Measurements from ENCODE around the gene PEF1.

The PEF1 gene

GRCh38 chr1:31681415-31681814 lies 36.7 kb upstream of the PEF1 start:
- H3K4me3 ChIP-seq (ENCODE audit: extremely low read depth, insufficient read depth, low read length, poor library complexity, severe bottlenecking) = no peak overlapping the region
- H3K4me1 ChIP-seq (ENCODE audit: control insufficient read depth, insufficient read depth, low read length, poor library complexity, severe bottlenecking) = peaks cover 38% of the 10 kb centered on the region
- 81% methylated on average over 8 of the region's 9 CpGs for WGBS, 2 experiments (ENCODE audit: insufficient coverage in 2 of 2)
- H3K36me3 ChIP-seq (ENCODE audit: control insufficient read depth, insufficient read depth, low read length) = no peaks in the 10 kb centered on the region
- no peak overlapping the region for H3K27ac ChIP-seq (ENCODE audit: low read depth, low read length, severe bottlenecking)
- H3K9me3 ChIP-seq (ENCODE audit: control insufficient read depth, low read length) = no peaks in the 10 kb centered on the region

DNA sequence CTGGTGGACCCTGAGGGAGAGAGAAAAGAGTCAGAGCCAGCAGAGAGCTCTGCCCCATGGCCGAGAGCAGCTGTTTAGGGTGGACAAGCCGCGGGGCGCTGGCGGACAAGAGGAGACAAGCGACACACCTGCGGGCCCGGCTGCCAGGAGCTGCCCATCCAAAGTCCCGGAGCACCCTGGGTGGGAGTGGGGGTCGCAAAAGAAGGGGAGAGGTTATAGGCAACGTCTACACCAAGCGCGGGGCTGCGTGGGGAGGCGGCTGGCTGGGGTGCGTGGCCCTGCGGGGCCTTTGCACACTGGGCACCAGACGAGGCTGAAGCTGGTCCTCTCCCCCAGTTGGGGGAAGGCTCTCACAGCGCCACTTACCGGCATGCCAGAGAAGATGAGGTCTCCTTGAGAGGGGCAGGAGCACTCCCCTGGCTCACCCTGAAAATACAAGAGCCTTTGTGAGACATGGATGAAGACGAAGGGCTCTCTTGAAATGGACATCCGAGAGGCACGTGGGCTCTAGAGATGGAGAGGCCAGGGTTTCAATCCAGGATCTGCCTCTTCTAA lies 35.1 kb upstream of the PEF1 start:
- Histone ChIP-seq H3K36me3 (ENCODE audit: control insufficient read depth, insufficient read depth, low read length) (no peaks in the 10 kb centered on the region), H3K27ac (ENCODE audit: low read depth, low read length, severe bottlenecking) (no peak overlapping the region), H3K4me3 (ENCODE audit: extremely low read depth, insufficient read depth, low read length, poor library complexity, severe bottlenecking) (no peak overlapping the region), H3K9me3 (ENCODE audit: control insufficient read depth, low read length) (no peaks in the 10 kb centered on the region), H3K4me1 (ENCODE audit: control insufficient read depth, insufficient read depth, low read length, poor library complexity, severe bottlenecking) (peaks cover 35% of the 10 kb centered on the region)
- WGBS, 2 experiments (ENCODE audit: insufficient coverage in 2 of 2) = 93 to 95% methylated on average over 20 to 23 of the region's 23 CpGs

GRCh38 chr1:31679091-31679490 lies 34.4 kb upstream of the PEF1 start:
- Histone ChIP-seq H3K9me3 (ENCODE audit: control insufficient read depth, low read length) (no peaks in the 10 kb centered on the region), H3K4me3 (ENCODE audit: extremely low read depth, insufficient read depth, low read length, poor library complexity, severe bottlenecking) (no peak overlapping the region), H3K27ac (ENCODE audit: low read depth, low read length, severe bottlenecking) (no peak overlapping the region), H3K36me3 (ENCODE audit: control insufficient read depth, insufficient read depth, low read length) (no peaks in the 10 kb centered on the region), H3K4me1 (ENCODE audit: control insufficient read depth, insufficient read depth, low read length, poor library complexity, severe bottlenecking) (peaks cover 38% of the 10 kb centered on the region)
- WGBS, 2 experiments (ENCODE audit: insufficient coverage in 2 of 2) = 44 to 54% methylated on average over 2 of the region's 2 CpGs

DNA sequence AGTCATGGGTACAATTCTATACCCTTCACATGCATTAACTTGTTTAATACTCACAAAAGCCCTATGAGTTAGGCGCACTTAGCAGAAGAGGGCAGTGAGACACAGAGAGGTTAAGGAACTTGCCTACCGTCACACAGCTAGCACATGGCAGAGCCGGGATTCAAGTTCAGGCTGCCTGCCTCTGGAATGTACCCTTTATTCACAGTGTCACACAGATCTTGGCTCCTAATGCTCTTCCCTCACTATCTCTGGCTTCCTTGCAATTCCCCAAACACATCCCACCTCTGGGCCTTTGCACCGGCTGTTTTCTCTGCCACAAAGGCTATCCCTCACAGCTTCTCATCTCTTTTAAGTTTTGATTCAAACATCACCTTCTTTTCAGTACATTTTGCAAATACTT lies 34.0 kb upstream of the PEF1 start:
- Histone ChIP-seq H3K36me3 (ENCODE audit: control insufficient read depth, insufficient read depth, low read length) (no peaks in the 10 kb centered on the region), H3K4me3 (ENCODE audit: extremely low read depth, insufficient read depth, low read length, poor library complexity, severe bottlenecking) (no peak overlapping the region), H3K4me1 (ENCODE audit: control insufficient read depth, insufficient read depth, low read length, poor library complexity, severe bottlenecking) (peaks cover 38% of the 10 kb centered on the region), H3K27ac (ENCODE audit: low read depth, low read length, severe bottlenecking) (no peak overlapping the region), H3K9me3 (ENCODE audit: control insufficient read depth, low read length) (no peaks in the 10 kb centered on the region)
- 97 to 100% methylated on average over 4 of the region's 4 CpGs for WGBS, 2 experiments (ENCODE audit: insufficient coverage in 2 of 2)

DNA sequence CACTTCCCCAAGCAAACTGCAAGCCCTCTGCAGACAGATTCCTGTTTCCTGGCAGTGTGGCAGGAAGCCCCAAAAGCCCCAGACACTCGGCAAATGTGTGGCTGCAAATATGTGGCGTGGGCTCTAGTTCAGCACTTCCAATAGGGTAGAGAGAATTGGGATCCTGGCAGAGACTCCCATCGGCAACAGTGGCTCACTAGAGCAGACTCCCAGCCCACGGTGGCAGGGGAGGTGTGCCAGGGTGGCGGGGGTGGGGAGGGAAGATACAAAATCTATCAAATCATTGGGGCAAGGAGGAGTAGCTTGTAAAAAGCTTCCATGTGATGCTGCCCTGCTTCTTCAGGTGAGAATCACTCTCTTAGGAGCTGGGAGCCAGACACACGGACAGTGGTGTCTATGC lies 33.3 kb upstream of the PEF1 start:
- H3K27ac ChIP-seq (ENCODE audit: low read depth, low read length, severe bottlenecking) = no peak overlapping the region
- no peak overlapping the region for H3K4me3 ChIP-seq (ENCODE audit: extremely low read depth, insufficient read depth, low read length, poor library complexity, severe bottlenecking)
- WGBS, 2 experiments (ENCODE audit: insufficient coverage in 2 of 2) = 83 to 87% methylated on average over 6 of the region's 6 CpGs
- no peaks in the 10 kb centered on the region for H3K9me3 ChIP-seq (ENCODE audit: control insufficient read depth, low read length)
- peaks cover 38% of the 10 kb centered on the region for H3K4me1 ChIP-seq (ENCODE audit: control insufficient read depth, insufficient read depth, low read length, poor library complexity, severe bottlenecking)
- H3K36me3 ChIP-seq (ENCODE audit: control insufficient read depth, insufficient read depth, low read length) = no peaks in the 10 kb centered on the region

- Histone ChIP-seq H3K4me3 (ENCODE audit: extremely low read depth, insufficient read depth, low read length, poor library complexity, severe bottlenecking) (no peak overlapping the region), H3K27ac (ENCODE audit: low read depth, low read length, severe bottlenecking) (no peak overlapping the region), H3K9me3 (ENCODE audit: control insufficient read depth, low read length) (no peaks in the 10 kb centered on the region), H3K4me1 (ENCODE audit: control insufficient read depth, insufficient read depth, low read length, poor library complexity, severe bottlenecking) (peaks cover 38% of the 10 kb centered on the region), H3K36me3 (ENCODE audit: control insufficient read depth, insufficient read depth, low read length) (no peaks in the 10 kb centered on the region)
- WGBS, 2 experiments (ENCODE audit: insufficient coverage in 2 of 2) = 60 to 100% methylated on average over 1 to 3 of the region's 3 CpGs
Measured at GRCh38 chr1:31677401-31677800, 32.7 kb upstream of the PEF1 start.

DNA sequence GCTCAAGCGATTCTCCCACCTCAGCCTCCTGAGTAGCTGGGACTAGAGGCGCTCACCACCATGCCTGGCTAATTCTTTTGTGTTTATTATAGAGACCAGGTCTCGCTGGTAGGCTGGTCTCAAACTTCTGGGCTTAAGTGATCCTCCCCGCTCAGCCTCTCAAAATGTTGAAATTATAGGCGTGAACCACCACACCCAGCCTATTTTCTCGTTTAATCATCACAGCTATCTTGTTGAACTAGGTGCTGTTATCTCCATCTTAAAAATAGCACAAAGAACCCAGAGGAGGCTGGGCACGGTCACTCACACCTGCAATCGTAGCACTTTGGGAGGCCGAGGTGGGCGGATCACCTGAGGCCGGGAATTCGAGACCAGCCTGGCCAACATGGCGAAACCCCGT lies 31.1 kb upstream of the PEF1 start:
- H3K36me3 ChIP-seq (ENCODE audit: control insufficient read depth, insufficient read depth, low read length) = no peaks in the 10 kb centered on the region
- H3K9me3 ChIP-seq (ENCODE audit: control insufficient read depth, low read length) = no peaks in the 10 kb centered on the region
- no peak overlapping the region for H3K4me3 ChIP-seq (ENCODE audit: extremely low read depth, insufficient read depth, low read length, poor library complexity, severe bottlenecking)
- WGBS, 2 experiments (ENCODE audit: insufficient coverage in 2 of 2) = 93% methylated on average over 11 to 14 of the region's 14 CpGs
- peaks cover 24% of the 10 kb centered on the region for H3K4me1 ChIP-seq (ENCODE audit: control insufficient read depth, insufficient read depth, low read length, poor library complexity, severe bottlenecking)
- no peak overlapping the region for H3K27ac ChIP-seq (ENCODE audit: low read depth, low read length, severe bottlenecking)

DNA sequence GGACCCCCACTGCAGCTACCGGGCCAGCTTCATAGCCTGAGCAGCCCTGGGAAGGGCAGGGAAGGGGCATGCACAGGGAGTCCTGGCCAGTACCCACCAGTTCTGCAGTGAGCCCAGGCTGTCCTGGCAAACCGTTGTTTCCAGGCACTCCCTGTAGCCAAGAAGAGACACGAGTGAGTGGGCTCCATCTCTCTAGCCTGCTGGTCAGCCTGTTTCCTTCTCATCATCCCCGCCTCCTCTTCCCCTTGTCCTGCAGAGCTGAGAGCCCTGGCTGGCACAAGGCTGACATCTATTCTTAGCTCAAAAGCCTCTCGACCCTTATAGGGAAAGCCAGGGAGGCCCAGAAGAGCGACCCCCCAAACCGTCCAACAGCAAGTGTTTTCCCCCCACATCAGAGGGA lies 30.5 kb upstream of the PEF1 start:
- Histone ChIP-seq H3K36me3 (ENCODE audit: control insufficient read depth, insufficient read depth, low read length) (no peaks in the 10 kb centered on the region), H3K27ac (ENCODE audit: low read depth, low read length, severe bottlenecking) (no peak overlapping the region), H3K9me3 (ENCODE audit: control insufficient read depth, low read length) (no peaks in the 10 kb centered on the region), H3K4me1 (ENCODE audit: control insufficient read depth, insufficient read depth, low read length, poor library complexity, severe bottlenecking) (peaks cover 18% of the 10 kb centered on the region), H3K4me3 (ENCODE audit: extremely low read depth, insufficient read depth, low read length, poor library complexity, severe bottlenecking) (no peak overlapping the region)
- 70 to 77% methylated on average over 5 of the region's 7 CpGs for WGBS, 2 experiments (ENCODE audit: insufficient coverage in 2 of 2)

GRCh38 chr1:31674626-31675025 lies 29.9 kb upstream of the PEF1 start:
- Histone ChIP-seq H3K36me3 (ENCODE audit: control insufficient read depth, insufficient read depth, low read length) (no peaks in the 10 kb centered on the region), H3K4me1 (ENCODE audit: control insufficient read depth, insufficient read depth, low read length, poor library complexity, severe bottlenecking) (peaks cover 17% of the 10 kb centered on the region), H3K4me3 (ENCODE audit: extremely low read depth, insufficient read depth, low read length, poor library complexity, severe bottlenecking) (no peak overlapping the region), H3K27ac (ENCODE audit: low read depth, low read length, severe bottlenecking) (no peak overlapping the region), H3K9me3 (ENCODE audit: control insufficient read depth, low read length) (no peaks in the 10 kb centered on the region)
- 75 to 80% methylated on average over 7 of the region's 8 CpGs for WGBS, 2 experiments (ENCODE audit: insufficient coverage in 2 of 2)

DNA sequence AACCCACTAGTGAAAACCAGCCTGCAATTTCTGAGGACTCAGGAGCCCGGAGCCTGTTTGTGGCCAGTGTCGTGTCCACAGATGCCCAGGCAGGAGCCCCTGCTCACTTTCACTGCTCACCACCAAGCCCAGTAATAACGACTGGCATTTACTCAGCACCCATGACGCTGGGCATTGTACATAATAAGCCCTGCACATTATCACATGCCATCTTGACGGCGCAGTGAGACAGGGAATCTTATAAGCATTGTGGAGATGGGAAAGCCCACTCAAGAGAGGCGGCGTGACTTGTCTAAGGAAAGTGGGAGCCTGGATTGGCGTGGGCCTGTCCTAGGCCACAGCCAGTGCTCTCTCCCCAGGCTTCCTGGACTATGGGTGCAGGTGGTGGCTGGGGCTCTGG lies 28.8 kb upstream of the PEF1 start:
- H3K4me3 ChIP-seq (ENCODE audit: extremely low read depth, insufficient read depth, low read length, poor library complexity, severe bottlenecking) = no peak overlapping the region
- H3K36me3 ChIP-seq (ENCODE audit: control insufficient read depth, insufficient read depth, low read length) = no peaks in the 10 kb centered on the region
- no peaks in the 10 kb centered on the region for H3K9me3 ChIP-seq (ENCODE audit: control insufficient read depth, low read length)
- WGBS, 2 experiments (ENCODE audit: insufficient coverage in 2 of 2) = 96 to 98% methylated on average over 8 to 9 of the region's 9 CpGs
- peaks cover 17% of the 10 kb centered on the region for H3K4me1 ChIP-seq (ENCODE audit: control insufficient read depth, insufficient read depth, low read length, poor library complexity, severe bottlenecking)
- no peak overlapping the region for H3K27ac ChIP-seq (ENCODE audit: low read depth, low read length, severe bottlenecking)

DNA sequence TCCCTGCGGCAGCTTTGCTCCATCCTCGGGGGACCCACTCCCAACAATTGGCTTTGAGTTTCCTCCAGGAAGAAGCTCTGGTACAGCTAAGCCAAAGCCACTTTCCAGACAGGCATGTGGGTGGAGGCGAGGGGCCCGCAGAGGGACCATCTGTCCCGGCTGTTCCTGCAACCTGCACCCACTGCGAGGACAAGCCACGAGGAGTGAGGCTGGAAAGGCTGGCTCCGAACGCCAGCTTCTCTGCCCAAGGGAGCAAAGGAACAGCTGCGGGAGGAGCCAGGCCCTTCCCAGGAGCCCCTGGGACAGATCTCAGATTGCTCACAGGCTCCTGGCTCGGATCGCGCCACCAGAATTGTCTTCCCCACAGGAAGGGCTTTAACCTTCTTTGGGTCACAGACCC lies 28.3 kb upstream of the PEF1 start:
- Histone ChIP-seq H3K9me3 (ENCODE audit: control insufficient read depth, low read length) (no peaks in the 10 kb centered on the region), H3K4me3 (ENCODE audit: extremely low read depth, insufficient read depth, low read length, poor library complexity, severe bottlenecking) (no peak overlapping the region), H3K27ac (ENCODE audit: low read depth, low read length, severe bottlenecking) (no peak overlapping the region), H3K36me3 (ENCODE audit: control insufficient read depth, insufficient read depth, low read length) (no peaks in the 10 kb centered on the region), H3K4me1 (ENCODE audit: control insufficient read depth, insufficient read depth, low read length, poor library complexity, severe bottlenecking) (peaks cover 17% of the 10 kb centered on the region)
- WGBS, 2 experiments (ENCODE audit: insufficient coverage in 2 of 2) = 89 to 90% methylated on average over 11 to 12 of the region's 13 CpGs
